Measurements from ENCODE around the gene LY6G5C. TPM values are rescaled to one million over a fixed set of nuclear protein-coding genes. Genes with fewer than 3 reads are reported as not detected.

The LY6G5C gene
- total RNA-seq, 2 donors from 2014 or later, result not detected

DNA sequence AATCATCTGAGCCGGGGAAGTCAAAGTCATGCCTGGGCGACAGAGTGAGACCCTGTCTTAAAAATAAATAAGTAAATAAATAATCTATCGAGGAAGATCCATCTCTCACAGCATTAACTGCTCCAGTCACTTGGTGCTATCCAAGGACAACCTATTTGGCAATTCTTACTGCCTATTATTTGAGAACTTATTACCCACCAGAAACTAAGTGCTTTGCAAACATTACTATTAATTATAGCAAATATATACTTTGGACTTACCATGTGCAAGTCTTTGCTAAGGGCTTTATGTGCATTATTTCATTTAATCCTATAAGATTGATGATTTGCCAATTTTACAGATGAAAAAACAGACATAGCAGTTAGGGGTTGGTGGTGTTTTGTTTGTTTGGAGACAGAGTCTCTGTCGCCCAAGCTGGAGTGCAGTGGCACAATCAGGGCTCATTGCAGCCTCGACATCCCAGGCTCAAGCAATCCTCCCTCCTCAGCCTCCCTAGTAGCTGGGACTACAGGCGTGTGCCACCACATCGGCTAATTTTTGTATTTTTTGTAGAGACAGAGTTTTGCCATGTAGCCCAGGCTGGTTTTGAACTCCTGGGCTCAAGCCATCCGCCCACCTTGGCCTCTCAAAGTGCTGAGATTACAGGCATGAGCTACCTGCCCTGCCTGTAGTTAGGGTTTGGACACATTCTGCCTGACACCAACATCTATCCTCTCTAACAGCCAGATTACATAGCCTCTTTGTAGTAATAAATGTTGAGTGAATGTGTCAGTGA is 26.1 kb downstream of the LY6G5C start:
- no peak for TF ChIP-seq CTCF (IDR thresholded peaks at IDR 0.05)
- peaks cover 2% of the 10 kb centered on the region for H3K36me3 ChIP-seq
- DNase-seq (ENCODE audit: low spot score), result no peak
- H3K27me3 ChIP-seq (replicated peaks; ENCODE audit: insufficient read depth), result no peaks in the 10 kb centered on the region
- H3K9me3 ChIP-seq, result no peaks in the 10 kb centered on the region
- H3K4me1 ChIP-seq (ENCODE audit: control insufficient read depth in 1 of 2, low read depth in 2 of 2), result peaks cover 24 to 50% of the 10 kb centered on the region in 2 donors
- H3K4me3 ChIP-seq, result no peak overlapping the region
- no peak overlapping the region for H3K27ac ChIP-seq
- no peak for ATAC-seq (ENCODE audit: insufficient number of reproducible peaks, low FRiP score, low read depth)

DNA sequence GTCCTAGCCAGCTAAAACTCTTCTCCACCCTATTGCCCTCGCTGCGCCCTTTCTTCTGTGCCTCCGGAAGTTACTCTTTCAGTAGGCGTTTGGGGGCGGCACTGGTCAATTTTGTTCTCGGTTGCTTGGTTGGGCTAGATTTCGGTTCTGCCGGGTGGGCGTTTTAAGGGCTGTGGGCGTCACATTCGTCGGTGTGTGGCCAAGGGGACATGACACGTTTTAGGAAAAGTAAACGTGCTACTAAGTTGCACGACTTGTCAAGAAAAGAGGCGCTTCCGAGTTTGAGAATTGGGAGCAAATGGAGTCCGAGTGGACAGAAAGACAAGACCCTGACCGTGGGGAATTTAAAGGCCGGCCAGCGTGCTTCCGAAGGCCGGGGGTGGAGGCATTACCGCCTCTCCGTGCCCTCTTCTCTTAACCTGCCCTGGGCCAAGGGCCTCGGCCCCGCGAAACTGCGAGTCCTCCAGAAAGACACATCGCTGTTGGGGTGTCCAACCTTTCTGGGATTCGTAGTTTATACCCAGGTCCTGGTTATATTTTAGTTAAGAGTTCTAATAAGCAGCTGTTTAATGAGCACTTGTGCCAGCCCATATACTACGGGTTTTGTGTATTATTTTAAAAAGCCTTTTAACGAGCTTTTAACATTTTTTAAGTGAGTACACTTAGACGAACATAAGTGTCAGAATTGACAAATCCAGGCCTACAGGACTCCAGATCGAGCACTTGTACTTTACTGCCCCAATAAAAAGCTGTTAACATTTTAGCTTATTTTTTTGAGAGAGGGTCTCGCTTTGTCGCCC is 27.7 kb downstream of the LY6G5C start:
- Histone ChIP-seq H3K27me3 (replicated peaks; ENCODE audit: insufficient read depth) (no peaks in the 10 kb centered on the region), H3K9me3 (no peaks in the 10 kb centered on the region), H3K27ac (peak overlapping the region; percentile 99 to 100), H3K4me3 (peak overlapping the region; percentile 94), H3K4me1 (ENCODE audit: control insufficient read depth in 1 of 2, low read depth in 2 of 2) (peaks cover 10 to 34% of the 10 kb centered on the region in 2 donors), H3K36me3 (peaks cover 18% of the 10 kb centered on the region)
- no peak for TF ChIP-seq CTCF (IDR thresholded peaks at IDR 0.05)
- DNase-seq (ENCODE audit: low spot score) (peak; percentile 82), ATAC-seq (ENCODE audit: insufficient number of reproducible peaks, low FRiP score, low read depth) (peak; percentile 73)

GRCh38 chr6:31651602-31652191 is 29.2 kb downstream of the LY6G5C start:
- peak; percentile 17 for DNase-seq (ENCODE audit: low spot score)
- peaks cover 32% of the 10 kb centered on the region for H3K36me3 ChIP-seq
- peak overlapping the region; percentile 94 for H3K4me3 ChIP-seq
- peaks cover 10 to 25% of the 10 kb centered on the region in 2 donors for H3K4me1 ChIP-seq (ENCODE audit: control insufficient read depth in 1 of 2, low read depth in 2 of 2)
- H3K27me3 ChIP-seq (replicated peaks; ENCODE audit: insufficient read depth), result no peaks in the 10 kb centered on the region
- peak; percentile 52 for ATAC-seq (ENCODE audit: insufficient number of reproducible peaks, low FRiP score, low read depth)
- H3K27ac ChIP-seq, result peak overlapping the region; percentile 99 to 100
- no peak for TF ChIP-seq CTCF (IDR thresholded peaks at IDR 0.05)
- no peaks in the 10 kb centered on the region for H3K9me3 ChIP-seq

DNA sequence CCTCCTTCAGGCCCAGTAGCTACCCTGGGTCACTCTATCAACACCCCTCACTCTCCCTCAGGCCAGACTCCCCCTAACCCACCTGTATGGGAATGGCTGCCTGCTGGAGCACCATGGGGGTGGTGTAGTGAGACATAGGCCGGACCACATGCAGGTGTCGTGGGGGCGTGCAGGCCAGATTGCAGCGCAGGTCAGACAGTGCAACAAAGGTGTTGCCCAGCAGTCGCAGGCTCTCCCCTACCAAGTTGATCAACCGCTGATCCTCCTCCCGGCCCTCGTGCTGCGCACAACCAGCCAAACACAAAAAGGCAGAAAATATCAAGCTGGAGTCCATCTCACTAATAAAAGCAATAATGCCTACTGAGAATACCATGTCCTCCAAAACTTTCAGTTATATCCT is 35.5 kb downstream of the LY6G5C start:
- Histone ChIP-seq H3K4me3 (no peak overlapping the region), H3K4me1 (ENCODE audit: control insufficient read depth in 1 of 2, low read depth in 2 of 2) (peaks cover 0 to 3% of the 10 kb centered on the region in 2 donors), H3K27me3 (replicated peaks; ENCODE audit: insufficient read depth) (no peaks in the 10 kb centered on the region), H3K27ac (no peak overlapping the region), H3K9me3 (no peaks in the 10 kb centered on the region), H3K36me3 (peaks cover 89% of the 10 kb centered on the region)
- TF ChIP-seq CTCF (IDR thresholded peaks at IDR 0.05), result no peak
- DNase-seq (ENCODE audit: low spot score) (no peak), ATAC-seq (ENCODE audit: insufficient number of reproducible peaks, low FRiP score, low read depth) (no peak)

Data from thoracic aorta (tissue), 2 donors.